ENCODE data around the gene USP19.
A peak's percentile ranks its signal among the peaks of the same experiment; 100 is the strongest.

USP19 gene

GRCh38 chr3:49120096-49120437, 556 bp downstream of the USP19 start:
- H2BK120ac ChIP-seq (ENCODE audit: low read depth, low read length), result no peak overlapping the region
- peak overlapping the region; percentile 81 for H3K18ac ChIP-seq (ENCODE audit: low read length)
- DNase-seq (ENCODE audit: low spot score), result no peak
- no peak overlapping the region for H3K27ac ChIP-seq (replicated peaks; ENCODE audit: low read length)
- peak overlapping the region; percentile 28 for H3K14ac ChIP-seq (ENCODE audit: low read length)
- H4K8ac ChIP-seq (ENCODE audit: low read depth, low read length), result no peak overlapping the region
- H2AK5ac ChIP-seq (ENCODE audit: low read depth, low read length), result peak overlapping the region; percentile 8
- H3K4ac ChIP-seq (ENCODE audit: low read length), result no peak overlapping the region
- H3K4me3 ChIP-seq (ENCODE audit: low read length in 2 of 2), result peak overlapping the region; percentile 97
- H2BK15ac ChIP-seq (ENCODE audit: low read length), result no peak overlapping the region
- no peaks in the 10 kb centered on the region for H3K27me3 ChIP-seq (ENCODE audit: control insufficient read depth in 3 of 3, insufficient read depth in 3 of 3, low read depth in 1 of 3, low read length in 3 of 3)
- peaks cover 0 to 3% of the 10 kb centered on the region in 2 donors for H3K9me3 ChIP-seq (replicated peaks in 1 of 2; ENCODE audit: control insufficient read depth in 2 of 2, insufficient read depth in 1 of 2, low read depth in 1 of 2, low read length in 2 of 2)
- H3K23ac ChIP-seq (ENCODE audit: low read depth, low read length, poor library complexity), result peak overlapping the region; percentile 86
- H2BK12ac ChIP-seq (ENCODE audit: low read length), result no peak overlapping the region
- H3K4me2 ChIP-seq (ENCODE audit: insufficient read depth, low read length, poor library complexity, severe bottlenecking), result peak overlapping the region; percentile 84
- peaks cover 8 to 9% of the 10 kb centered on the region in 2 donors for H3K4me1 ChIP-seq (ENCODE audit: control insufficient read depth in 2 of 2, insufficient read depth in 1 of 2, low read depth in 1 of 2, low read length in 2 of 2)
- no CpG with 5 or more reads among the region's 9 CpGs for WGBS, 2 donors (ENCODE audit: extremely low coverage in 2 of 2, insufficient read length in 2 of 2, insufficient replicate concordance in 1 of 2)
- peaks cover 63 to 72% of the 10 kb centered on the region in 2 donors for H3K36me3 ChIP-seq (replicated peaks in 1 of 2; ENCODE audit: control insufficient read depth in 2 of 2, insufficient read depth in 2 of 2, low read length in 2 of 2)
- peaks cover 5% of the 10 kb centered on the region for H3K79me1 ChIP-seq (ENCODE audit: low read depth, low read length)
- peak overlapping the region; percentile 11 for H4K91ac ChIP-seq (ENCODE audit: low read depth, low read length, poor library complexity)
- no peak overlapping the region for H2BK5ac ChIP-seq (ENCODE audit: low read length)
- peak overlapping the region; percentile 88 for H2AFZ ChIP-seq (ENCODE audit: low read length)
- H3K9ac ChIP-seq (ENCODE audit: low read depth, low read length, poor library complexity), result peak overlapping the region; percentile 98

- H3K14ac ChIP-seq (ENCODE audit: low read length), result no peak overlapping the region
- H3K4me1 ChIP-seq (ENCODE audit: control insufficient read depth in 2 of 2, insufficient read depth in 1 of 2, low read depth in 1 of 2, low read length in 2 of 2), result peaks cover 8 to 9% of the 10 kb centered on the region in 2 donors
- H3K27me3 ChIP-seq (ENCODE audit: control insufficient read depth in 3 of 3, insufficient read depth in 3 of 3, low read depth in 1 of 3, low read length in 3 of 3), result no peaks in the 10 kb centered on the region
- peaks cover 0 to 3% of the 10 kb centered on the region in 2 donors for H3K9me3 ChIP-seq (replicated peaks in 1 of 2; ENCODE audit: control insufficient read depth in 2 of 2, insufficient read depth in 1 of 2, low read depth in 1 of 2, low read length in 2 of 2)
- H3K18ac ChIP-seq (ENCODE audit: low read length), result no peak overlapping the region
- H3K4ac ChIP-seq (ENCODE audit: low read length), result no peak overlapping the region
- DNase-seq (ENCODE audit: low spot score), result no peak
- H2AFZ ChIP-seq (ENCODE audit: low read length), result no peak overlapping the region
- no peak overlapping the region for H4K8ac ChIP-seq (ENCODE audit: low read depth, low read length)
- no peak overlapping the region for H4K91ac ChIP-seq (ENCODE audit: low read depth, low read length, poor library complexity)
- H2BK120ac ChIP-seq (ENCODE audit: low read depth, low read length), result no peak overlapping the region
- H3K27ac ChIP-seq (replicated peaks; ENCODE audit: low read length), result no peak overlapping the region
- peaks cover 5% of the 10 kb centered on the region for H3K79me1 ChIP-seq (ENCODE audit: low read depth, low read length)
- H3K36me3 ChIP-seq (replicated peaks in 1 of 2; ENCODE audit: control insufficient read depth in 2 of 2, insufficient read depth in 2 of 2, low read length in 2 of 2), result peaks cover 63 to 72% of the 10 kb centered on the region in 2 donors
- H3K4me3 ChIP-seq (ENCODE audit: low read length in 2 of 2), result peak overlapping the region; percentile 97
- no CpG with 5 or more reads among the region's 3 CpGs for WGBS, 2 donors (ENCODE audit: extremely low coverage in 2 of 2, insufficient read length in 2 of 2, insufficient replicate concordance in 1 of 2)
- H3K9ac ChIP-seq (ENCODE audit: low read depth, low read length, poor library complexity), result no peak overlapping the region
- no peak overlapping the region for H2BK12ac ChIP-seq (ENCODE audit: low read length)
- H3K4me2 ChIP-seq (ENCODE audit: insufficient read depth, low read length, poor library complexity, severe bottlenecking), result peak overlapping the region; percentile 84
- H2AK5ac ChIP-seq (ENCODE audit: low read depth, low read length), result no peak overlapping the region
- H2BK5ac ChIP-seq (ENCODE audit: low read length), result no peak overlapping the region
- H2BK15ac ChIP-seq (ENCODE audit: low read length), result no peak overlapping the region
- H3K23ac ChIP-seq (ENCODE audit: low read depth, low read length, poor library complexity), result no peak overlapping the region
These were observed 1.2 kb downstream of the USP19 start for GRCh38 chr3:49119439-49119838.

GRCh38 chr3:49119036-49119435, 1.6 kb downstream of the USP19 start:
- H3K4me2 ChIP-seq (ENCODE audit: insufficient read depth, low read length, poor library complexity, severe bottlenecking), result no peak overlapping the region
- no peak overlapping the region for H2AFZ ChIP-seq (ENCODE audit: low read length)
- H3K36me3 ChIP-seq (replicated peaks in 1 of 2; ENCODE audit: control insufficient read depth in 2 of 2, insufficient read depth in 2 of 2, low read length in 2 of 2), result peaks cover 62 to 72% of the 10 kb centered on the region in 2 donors
- H3K14ac ChIP-seq (ENCODE audit: low read length), result no peak overlapping the region
- no peak overlapping the region for H3K9ac ChIP-seq (ENCODE audit: low read depth, low read length, poor library complexity)
- H3K27ac ChIP-seq (replicated peaks; ENCODE audit: low read length), result no peak overlapping the region
- H3K4ac ChIP-seq (ENCODE audit: low read length), result no peak overlapping the region
- H2BK5ac ChIP-seq (ENCODE audit: low read length), result no peak overlapping the region
- H2BK15ac ChIP-seq (ENCODE audit: low read length), result no peak overlapping the region
- H3K23ac ChIP-seq (ENCODE audit: low read depth, low read length, poor library complexity), result no peak overlapping the region
- H3K4me3 ChIP-seq (ENCODE audit: low read length in 2 of 2), result peak overlapping the region in 1 of 2 donors; percentile 97
- WGBS, 2 donors (ENCODE audit: extremely low coverage in 2 of 2, insufficient read length in 2 of 2, insufficient replicate concordance in 1 of 2), result no CpG with 5 or more reads among the region's 10 CpGs
- no peak for DNase-seq (ENCODE audit: low spot score)
- H3K9me3 ChIP-seq (replicated peaks in 1 of 2; ENCODE audit: control insufficient read depth in 2 of 2, insufficient read depth in 1 of 2, low read depth in 1 of 2, low read length in 2 of 2), result peaks cover 0 to 3% of the 10 kb centered on the region in 2 donors
- no peak overlapping the region for H2BK120ac ChIP-seq (ENCODE audit: low read depth, low read length)
- H3K79me1 ChIP-seq (ENCODE audit: low read depth, low read length), result peaks cover 5% of the 10 kb centered on the region
- no peak overlapping the region for H2AK5ac ChIP-seq (ENCODE audit: low read depth, low read length)
- peaks cover 8 to 9% of the 10 kb centered on the region in 2 donors for H3K4me1 ChIP-seq (ENCODE audit: control insufficient read depth in 2 of 2, insufficient read depth in 1 of 2, low read depth in 1 of 2, low read length in 2 of 2)
- H3K18ac ChIP-seq (ENCODE audit: low read length), result no peak overlapping the region
- no peaks in the 10 kb centered on the region for H3K27me3 ChIP-seq (ENCODE audit: control insufficient read depth in 3 of 3, insufficient read depth in 3 of 3, low read depth in 1 of 3, low read length in 3 of 3)
- H4K91ac ChIP-seq (ENCODE audit: low read depth, low read length, poor library complexity), result no peak overlapping the region
- no peak overlapping the region for H4K8ac ChIP-seq (ENCODE audit: low read depth, low read length)
- no peak overlapping the region for H2BK12ac ChIP-seq (ENCODE audit: low read length)

GRCh38 chr3:49112262-49112661, 8.4 kb downstream of the USP19 start:
- H3K79me1 ChIP-seq (ENCODE audit: low read depth, low read length), result no peaks in the 10 kb centered on the region
- H4K8ac ChIP-seq (ENCODE audit: low read depth, low read length), result no peak overlapping the region
- no peak overlapping the region for H2BK15ac ChIP-seq (ENCODE audit: low read length)
- no peak overlapping the region for H3K18ac ChIP-seq (ENCODE audit: low read length)
- WGBS, 2 donors (ENCODE audit: extremely low coverage in 2 of 2, insufficient read length in 2 of 2, insufficient replicate concordance in 1 of 2), result no CpG with 5 or more reads among the region's 14 CpGs
- H4K91ac ChIP-seq (ENCODE audit: low read depth, low read length, poor library complexity), result no peak overlapping the region
- H3K36me3 ChIP-seq (replicated peaks in 1 of 2; ENCODE audit: control insufficient read depth in 2 of 2, insufficient read depth in 2 of 2, low read length in 2 of 2), result peaks cover 78 to 94% of the 10 kb centered on the region in 2 donors
- H3K4me1 ChIP-seq (ENCODE audit: control insufficient read depth in 2 of 2, insufficient read depth in 1 of 2, low read depth in 1 of 2, low read length in 2 of 2), result no peaks in the 10 kb centered on the region
- H3K14ac ChIP-seq (ENCODE audit: low read length), result no peak overlapping the region
- H3K9ac ChIP-seq (ENCODE audit: low read depth, low read length, poor library complexity), result peak overlapping the region; percentile 45
- no peak overlapping the region for H2AK5ac ChIP-seq (ENCODE audit: low read depth, low read length)
- no peaks in the 10 kb centered on the region for H3K9me3 ChIP-seq (replicated peaks in 1 of 2; ENCODE audit: control insufficient read depth in 2 of 2, insufficient read depth in 1 of 2, low read depth in 1 of 2, low read length in 2 of 2)
- H2BK120ac ChIP-seq (ENCODE audit: low read depth, low read length), result no peak overlapping the region
- no peak overlapping the region for H3K4me3 ChIP-seq (ENCODE audit: low read length in 2 of 2)
- no peak for DNase-seq (ENCODE audit: low spot score)
- H3K27me3 ChIP-seq (ENCODE audit: control insufficient read depth in 3 of 3, insufficient read depth in 3 of 3, low read depth in 1 of 3, low read length in 3 of 3), result no peaks in the 10 kb centered on the region
- H2AFZ ChIP-seq (ENCODE audit: low read length), result no peak overlapping the region
- no peak overlapping the region for H3K27ac ChIP-seq (replicated peaks; ENCODE audit: low read length)
- no peak overlapping the region for H3K23ac ChIP-seq (ENCODE audit: low read depth, low read length, poor library complexity)
- H2BK12ac ChIP-seq (ENCODE audit: low read length), result no peak overlapping the region
- H3K4ac ChIP-seq (ENCODE audit: low read length), result no peak overlapping the region
- H3K4me2 ChIP-seq (ENCODE audit: insufficient read depth, low read length, poor library complexity, severe bottlenecking), result no peak overlapping the region
- H2BK5ac ChIP-seq (ENCODE audit: low read length), result peak overlapping the region; percentile 59
